ENCODE data around the gene OR52E1.
"Not testable (repeated sequence)": the region's sequence is repeated elsewhere in the genome, so short reads cannot be mapped to it uniquely, and the experiment has no call there.

The OR52E1 gene

DNA sequence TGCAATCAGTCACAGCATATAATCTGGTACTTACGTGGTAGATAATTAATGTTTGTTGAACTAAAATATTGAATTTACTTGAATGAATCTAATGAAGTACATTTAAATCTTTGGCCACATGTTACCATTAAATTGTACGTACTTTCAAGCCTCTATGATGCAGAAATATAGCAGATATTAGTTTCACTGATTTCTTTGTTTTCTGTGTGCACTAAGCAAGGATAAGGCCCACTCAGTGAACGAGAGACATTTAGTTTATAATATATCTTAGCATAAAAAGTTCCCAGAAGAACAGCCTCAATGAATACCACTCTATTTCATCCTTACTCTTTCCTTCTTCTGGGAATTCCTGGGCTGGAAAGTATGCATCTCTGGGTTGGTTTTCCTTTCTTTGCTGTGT is at the start of gene OR52E1:
OR52E1 (plus strand) TSS at position 301 of the 400 bp plus-strand sequence.
- no peak for DNase-seq (ENCODE audit: low spot score)

GRCh38 chr11:5021996-5022395 is 47.4 kb upstream of the OR52E1 start:
- DNase-seq (ENCODE audit: low spot score), result no peak

DNA sequence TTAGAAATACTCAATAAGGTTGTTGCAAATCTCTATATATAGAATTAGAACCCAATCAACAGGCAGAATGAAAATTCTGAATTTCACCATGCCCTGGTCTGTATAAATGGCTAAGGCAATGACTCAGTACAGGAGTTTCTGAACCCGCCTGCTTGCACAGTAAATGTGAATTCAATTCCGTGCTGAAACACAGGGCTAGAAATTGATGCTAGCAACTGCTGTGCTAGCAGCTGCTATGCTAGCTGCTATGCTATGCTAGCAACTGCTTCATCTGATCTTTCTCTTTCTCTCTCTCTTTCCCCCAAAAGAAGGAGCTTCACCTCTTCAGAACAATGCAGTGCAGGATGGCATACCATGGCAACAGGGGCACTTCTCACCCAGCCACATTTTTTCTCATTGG is 32.7 kb upstream of the OR52E1 start:
- no peak for DNase-seq (ENCODE audit: low spot score)

DNA sequence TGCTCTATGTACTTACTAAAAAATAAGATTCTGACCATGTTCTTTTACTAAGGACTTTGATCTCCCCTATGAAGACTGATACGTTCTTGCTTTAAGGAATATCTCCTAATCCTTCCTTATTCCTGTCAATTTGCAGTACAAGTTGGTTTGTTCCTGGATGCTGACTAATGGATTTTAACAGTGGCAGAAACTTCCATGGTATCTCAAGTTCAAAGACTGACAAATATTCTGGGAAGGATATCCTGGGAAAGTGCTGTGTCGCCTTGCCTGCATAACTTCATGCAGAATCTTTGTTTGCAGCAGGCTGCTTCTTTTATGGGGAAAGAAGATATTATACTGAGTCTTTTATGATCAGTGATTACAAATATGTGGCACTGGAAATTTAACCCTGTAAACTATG is 31.4 kb upstream of the OR52E1 start:
- DNase-seq (ENCODE audit: low spot score), result no peak

DNA sequence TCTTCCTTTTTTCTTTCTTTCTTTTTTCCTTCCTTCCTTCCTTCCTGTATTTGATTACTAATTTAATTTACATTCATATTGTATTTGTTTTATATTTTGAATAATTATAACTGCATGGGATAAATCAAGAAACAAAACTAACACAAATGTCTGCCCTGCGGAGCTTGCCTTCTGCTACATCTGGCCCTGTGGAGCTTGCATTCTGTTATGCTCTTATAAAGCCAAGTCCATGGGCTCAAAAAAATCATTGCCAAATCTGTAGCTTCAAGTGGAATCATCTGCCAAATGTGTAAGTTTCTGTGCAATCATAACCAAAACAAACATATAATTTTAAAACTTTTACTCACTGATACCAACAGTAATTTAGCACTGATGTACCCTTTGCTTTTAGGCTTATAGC is 31.0 kb upstream of the OR52E1 start:
- no peak for DNase-seq (ENCODE audit: low spot score)

GRCh38 chr11:5040876-5041275 is 28.5 kb upstream of the OR52E1 start:
- DNase-seq (ENCODE audit: low spot score), result no peak

GRCh38 chr11:5042091-5042490 is 27.3 kb upstream of the OR52E1 start:
- no peak for DNase-seq (ENCODE audit: low spot score)

DNA sequence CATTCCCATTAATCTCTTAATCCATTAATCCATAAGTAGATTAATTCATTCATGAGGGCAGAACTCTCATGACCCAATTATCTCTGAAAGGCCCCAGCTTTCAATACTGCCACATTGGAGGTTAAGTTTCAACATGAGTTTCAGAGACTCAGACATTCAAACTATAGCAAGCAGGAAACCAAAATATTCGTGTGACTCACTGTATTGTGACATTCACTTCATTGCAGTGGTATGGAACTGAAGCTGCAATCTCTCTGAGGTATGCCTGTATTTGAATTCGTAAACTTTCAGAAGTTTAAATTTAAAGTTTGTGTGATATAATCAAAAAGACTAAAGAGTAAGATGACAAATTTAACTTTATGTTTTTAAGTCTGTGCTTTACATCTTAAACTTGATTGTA is 26.0 kb upstream of the OR52E1 start:
- DNase-seq (ENCODE audit: low spot score), result no peak

GRCh38 chr11:5046226-5046625 is 23.1 kb upstream of the OR52E1 start, which contains the start of gene OR52J3:
TSS of gene OR52J3 (plus strand) at chr11:5046526. CDS start at chr11:5046526, 0 bp downstream.
- no peak for DNase-seq (ENCODE audit: low spot score)

DNA sequence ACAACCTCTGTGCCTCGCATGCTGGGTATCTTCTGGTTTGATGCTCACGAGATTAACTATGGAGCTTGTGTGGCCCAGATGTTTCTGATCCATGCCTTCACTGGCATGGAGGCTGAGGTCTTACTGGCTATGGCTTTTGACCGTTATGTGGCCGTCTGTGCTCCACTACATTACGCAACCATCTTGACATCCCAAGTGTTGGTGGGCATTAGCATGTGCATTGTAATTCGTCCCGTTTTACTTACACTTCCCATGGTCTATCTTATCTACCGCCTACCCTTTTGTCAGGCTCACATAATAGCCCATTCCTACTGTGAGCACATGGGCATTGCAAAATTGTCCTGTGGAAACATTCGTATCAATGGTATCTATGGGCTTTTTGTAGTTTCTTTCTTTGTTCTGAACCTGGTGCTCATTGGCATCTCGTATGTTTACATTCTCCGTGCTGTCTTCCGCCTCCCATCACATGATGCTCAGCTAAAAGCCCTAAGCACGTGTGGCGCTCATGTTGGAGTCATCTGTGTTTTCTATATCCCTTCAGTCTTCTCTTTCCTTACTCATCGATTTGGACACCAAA is 22.5 kb upstream of the OR52E1 start:
- no peak for DNase-seq (ENCODE audit: low spot score)

GRCh38 chr11:5058679-5059078 is 10.7 kb upstream of the OR52E1 start:
- DNase-seq (ENCODE audit: low spot score), result not testable (repeated sequence)

DNA sequence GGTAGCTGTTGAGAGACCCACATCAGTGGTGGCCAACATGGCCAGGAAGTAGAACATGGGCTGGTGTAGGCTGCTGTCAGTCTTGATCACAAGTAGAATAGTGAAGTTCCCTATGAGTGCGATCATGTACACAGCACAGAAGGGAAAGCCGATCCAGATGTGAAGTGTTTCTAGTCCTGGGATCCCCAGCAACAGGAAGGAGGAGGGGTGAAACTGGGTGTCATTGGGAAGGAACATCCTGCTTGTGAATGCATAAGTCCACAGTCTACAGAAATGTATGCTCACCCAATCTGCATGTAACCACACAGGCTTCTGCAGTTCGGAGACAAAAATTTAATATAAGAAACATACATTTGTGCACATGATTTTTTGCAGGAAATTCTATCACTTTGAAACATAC is 10.0 kb upstream of the OR52E1 start, which contains the start of gene OR52E2:
OR52E2 (minus strand) TSS at position 237 of the 400 bp plus-strand sequence; CDS start at position 237, 0 bp downstream.
- no peak for DNase-seq (ENCODE audit: low spot score)

GRCh38 chr11:5065027-5065426 is 4.3 kb upstream of the OR52E1 start:
- no peak for DNase-seq (ENCODE audit: low spot score)

- no peak for DNase-seq (ENCODE audit: low spot score)
These were observed 2.4 kb downstream of the OR52E1 start for GRCh38 chr11:5071799-5072198.

DNA sequence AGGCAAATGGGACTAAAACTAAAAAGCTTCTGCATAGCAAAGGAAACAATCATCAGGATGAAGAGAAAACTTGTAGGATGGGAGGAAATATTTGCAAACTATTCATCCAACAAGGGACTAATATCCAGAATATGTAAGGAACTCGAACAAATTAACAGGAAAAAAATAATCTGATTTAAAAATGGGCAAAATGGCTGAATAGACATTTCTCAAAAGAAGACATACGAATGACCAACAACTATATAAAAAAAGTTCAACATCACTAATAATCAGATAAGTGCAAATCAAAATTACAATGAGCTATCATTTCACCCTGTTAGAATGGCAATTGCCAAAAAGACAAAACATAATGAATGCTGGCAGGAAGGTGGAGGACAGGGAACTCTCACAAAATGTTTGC is 12.0 kb downstream of the OR52E1 start:
- DNase-seq (ENCODE audit: low spot score), result no peak

DNA sequence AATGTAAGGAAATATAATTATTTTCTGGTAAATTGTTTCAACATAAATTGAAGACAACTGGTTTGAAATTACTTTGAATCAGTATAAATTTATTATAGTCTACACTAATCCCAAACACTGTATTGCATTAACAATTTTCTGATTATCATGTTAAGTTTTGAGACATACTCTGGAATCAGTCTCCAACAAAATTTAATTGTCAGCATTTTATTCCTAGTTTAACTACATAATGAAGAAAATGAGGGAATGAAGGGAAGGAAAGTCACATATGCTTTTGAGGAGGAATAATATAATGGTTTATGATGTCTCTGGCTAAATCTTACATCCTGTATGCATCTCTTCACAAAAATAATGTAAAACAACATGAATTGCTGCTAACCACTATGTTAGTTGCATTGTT is 14.2 kb downstream of the OR52E1 start:
- no peak for DNase-seq (ENCODE audit: low spot score)

DNA sequence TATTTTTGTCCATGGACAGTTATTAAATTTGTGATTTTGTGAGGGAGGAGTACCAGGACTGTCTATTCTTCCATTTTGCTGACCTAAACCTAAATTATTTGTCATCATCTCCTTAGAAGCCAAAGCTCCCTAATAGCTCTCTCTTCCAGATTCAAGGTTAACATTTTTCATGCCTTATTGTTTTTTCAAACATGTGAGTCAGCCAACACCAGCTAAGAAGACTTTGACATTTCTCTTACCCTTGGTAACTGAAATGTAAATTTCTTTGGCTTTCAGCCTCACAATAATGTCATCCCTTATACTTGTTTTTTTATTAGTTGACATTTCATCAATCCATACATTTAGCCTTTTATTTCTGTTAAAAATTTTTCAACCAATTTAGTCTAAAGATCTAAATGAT is 19.2 kb downstream of the OR52E1 start:
- DNase-seq (ENCODE audit: low spot score), result no peak

- DNase-seq (ENCODE audit: low spot score), result no peak
These were observed 21.3 kb downstream of the OR52E1 start for GRCh38 chr11:5090668-5091067.

DNA sequence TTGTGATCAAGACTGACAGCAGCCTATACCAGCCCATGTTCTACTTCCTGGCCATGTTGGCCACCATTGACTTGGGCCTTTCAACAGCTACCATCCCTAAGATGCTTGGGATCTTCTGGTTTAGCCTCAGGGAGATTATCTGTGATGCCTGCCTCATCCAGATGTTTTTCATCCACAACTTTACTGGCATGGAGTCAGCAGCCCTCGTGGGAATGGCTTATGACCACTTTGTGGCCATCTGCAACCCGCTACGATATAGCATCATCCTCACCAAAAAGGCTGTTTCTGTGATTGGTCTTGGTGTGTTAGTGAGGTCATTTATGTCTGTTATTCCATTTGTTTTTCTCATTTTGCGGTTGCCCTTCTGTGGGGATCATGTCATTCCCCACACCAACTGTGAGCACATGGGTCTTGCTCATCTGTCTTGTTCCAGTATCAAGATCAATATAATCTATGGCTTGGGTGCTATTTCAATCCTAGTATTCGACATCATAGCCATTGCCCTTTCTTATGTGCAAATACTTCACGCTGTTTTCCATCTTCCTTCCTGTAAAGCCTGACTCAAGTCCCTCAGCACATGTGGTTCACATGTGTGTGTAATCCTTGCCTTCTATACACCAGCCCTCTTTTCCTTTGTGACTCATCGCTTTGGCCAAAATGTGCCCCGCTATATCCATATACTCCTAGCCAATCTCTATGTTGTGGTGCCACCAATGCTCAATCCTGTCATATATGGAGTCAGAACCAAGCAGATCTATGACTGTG is 23.6 kb downstream of the OR52E1 start:
- no peak for DNase-seq (ENCODE audit: low spot score)

DNA sequence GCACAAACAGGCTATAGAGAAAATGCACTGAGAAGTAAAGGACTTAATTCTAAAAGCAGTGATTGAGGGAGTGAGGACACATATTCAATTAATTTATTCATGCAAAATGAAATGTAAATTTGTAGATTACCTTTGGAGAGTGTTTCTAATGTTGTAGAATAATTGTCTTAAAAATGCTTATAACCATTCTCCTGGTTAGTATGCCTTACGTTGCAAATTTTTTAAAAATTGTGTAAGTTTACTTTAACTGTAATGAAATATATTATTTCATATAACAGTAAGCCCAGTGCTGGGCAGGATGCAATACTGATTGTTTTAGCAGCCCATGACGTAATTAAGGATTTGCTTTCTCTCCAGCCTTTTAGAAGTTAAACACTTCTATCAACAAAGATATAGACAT is 26.6 kb downstream of the OR52E1 start:
- DNase-seq (ENCODE audit: low spot score), result no peak

DNA sequence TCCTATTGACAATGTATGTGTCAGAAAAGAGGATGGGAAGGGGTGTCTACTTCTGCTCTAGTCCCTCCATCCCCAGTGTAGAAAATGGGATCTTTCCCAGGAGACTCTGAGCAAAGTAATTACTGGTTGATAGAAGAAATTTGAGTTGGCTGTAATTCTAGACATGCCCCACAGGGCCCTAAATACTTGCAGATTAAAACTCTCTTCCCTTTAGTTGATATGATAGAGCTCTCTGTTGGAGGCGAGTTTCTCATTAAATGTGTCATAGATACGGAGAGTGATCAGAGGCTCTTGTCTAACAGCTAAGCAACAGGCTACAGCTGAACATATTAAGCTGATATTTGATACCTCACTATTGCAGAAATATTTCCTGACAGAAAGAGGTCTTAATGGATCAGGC is 32.9 kb downstream of the OR52E1 start:
- no peak for DNase-seq (ENCODE audit: low spot score)

DNA sequence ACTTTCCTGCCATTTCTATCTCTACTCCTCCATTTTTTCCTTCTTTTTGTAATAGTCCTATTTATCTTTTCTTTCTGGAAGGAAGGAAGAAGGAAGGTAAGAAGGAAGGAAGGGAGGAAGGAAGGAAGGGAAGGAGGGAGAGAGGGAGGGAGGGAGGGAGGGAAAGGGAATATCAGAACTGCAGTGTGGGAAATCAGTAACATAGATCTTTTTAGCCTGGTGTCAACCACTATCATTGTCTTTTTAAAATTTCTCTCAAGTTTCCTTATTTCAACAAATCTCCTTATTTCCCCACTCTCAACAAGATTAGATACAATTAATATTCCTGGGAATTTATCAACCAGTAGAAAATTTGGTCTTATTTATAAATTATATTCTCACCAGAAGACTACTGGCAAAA is 33.7 kb downstream of the OR52E1 start:
- no peak for DNase-seq (ENCODE audit: low spot score)

DNA sequence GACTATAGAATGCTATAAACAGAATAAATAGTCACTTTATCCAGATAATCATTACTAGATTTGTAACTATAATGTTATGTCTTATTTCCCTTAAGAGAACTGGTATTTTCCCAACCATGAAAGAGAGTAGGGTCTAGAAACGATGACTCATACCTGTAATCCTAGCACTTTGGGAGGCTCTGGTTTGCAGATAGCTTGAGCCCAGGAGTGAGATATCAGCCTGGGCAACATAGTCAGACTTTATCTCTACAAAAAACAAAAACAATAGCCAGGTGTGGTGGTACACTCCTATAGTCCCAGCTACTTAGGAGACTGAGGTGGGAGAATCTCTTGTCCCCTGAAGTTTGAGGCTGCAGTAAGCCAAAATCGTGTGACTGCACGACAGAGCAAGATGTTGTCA is 37.9 kb downstream of the OR52E1 start:
- no peak for DNase-seq (ENCODE audit: low spot score)

- DNase-seq (ENCODE audit: low spot score), result no peak
These were observed 46.0 kb downstream of the OR52E1 start for GRCh38 chr11:5115339-5115738.
